ENCODE measurements around the gene DAPL1.

GRCh38 chr2:158797963-158798700 is 3.0 kb downstream of the DAPL1 start:
- TF ChIP-seq POLR2AphosphoS5 (IDR thresholded peaks at IDR 0.05; ENCODE audit: low read length) = no peak
- no peak for TF ChIP-seq JUNB (IDR thresholded peaks at IDR 0.05)
- no peak for TF ChIP-seq CTCF (IDR thresholded peaks at IDR 0.05 in 2 of 3, conservative IDR thresholded peaks at IDR 0.05 in 1 of 3; ENCODE audit: control insufficient read depth in 2 of 3, extremely low read depth in 1 of 3, insufficient read depth in 1 of 3, low read depth in 3 of 3, low read length in 3 of 3)
- TF ChIP-seq CREM (IDR thresholded peaks at IDR 0.05; ENCODE audit: low read depth) = no peak
- no peak for TF ChIP-seq ZBTB40 (IDR thresholded peaks at IDR 0.05; ENCODE audit: borderline replicate concordance)
- TF ChIP-seq ETV6 (conservative IDR thresholded peaks at IDR 0.05 in 1 of 2, IDR thresholded peaks at IDR 0.05 in 1 of 2; ENCODE audit: borderline replicate concordance in 1 of 2, low read depth in 1 of 2) = no peak

Data from GM12878 (cell line).